Measurements from ENCODE around the gene CNPPD1. TPM values are rescaled to one million over a fixed set of nuclear protein-coding genes. Genes with fewer than 3 reads are reported as not detected.

CNPPD1 gene
- total RNA-seq, 1 experiment from 2014 or later, result 53.0 TPM

DNA sequence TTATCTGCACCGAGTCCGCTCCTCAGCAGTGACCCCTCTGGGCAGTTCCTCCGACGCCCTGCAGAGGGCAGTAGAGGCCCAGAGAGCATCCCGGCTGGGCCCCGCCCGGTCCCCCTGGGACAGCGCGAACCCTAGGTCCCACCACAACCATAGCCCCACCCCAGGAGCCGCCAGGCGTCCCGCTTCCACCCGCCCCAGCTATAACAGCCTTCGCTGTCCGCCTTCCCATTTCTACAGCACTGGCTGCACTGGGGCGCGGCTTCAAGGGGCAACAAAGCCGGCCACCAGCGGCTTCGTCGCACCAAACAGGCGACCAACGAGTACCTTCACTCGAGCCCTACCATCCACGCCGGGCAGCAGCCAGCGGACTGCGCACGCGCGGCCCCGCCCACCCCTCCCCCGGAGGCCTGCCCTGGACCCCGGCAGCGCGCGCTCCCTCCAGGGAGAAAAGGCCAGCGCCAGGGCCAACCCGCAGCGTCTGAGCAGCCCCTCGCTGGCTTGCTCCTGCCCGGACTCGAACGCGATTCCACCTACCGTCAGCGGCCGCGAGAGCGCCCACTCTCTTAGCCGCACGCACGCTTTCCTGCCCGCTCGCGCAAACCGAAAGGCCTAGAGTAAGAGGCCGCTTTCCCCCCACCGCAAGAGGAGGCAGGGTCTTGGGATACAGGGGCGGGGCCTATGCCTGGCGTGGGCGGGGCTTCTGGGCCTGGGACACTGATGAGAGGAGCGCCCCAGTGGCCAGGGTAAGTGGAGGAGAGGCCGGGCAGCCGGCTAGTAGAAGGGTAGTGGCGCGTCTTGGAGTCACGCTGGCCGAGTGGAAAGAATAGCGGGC lies 16.3 kb downstream of the CNPPD1 start, which contains the start of gene NHEJ1:
TSS of gene NHEJ1 (minus strand) at position 630 of the 832 bp plus-strand sequence. CDS start 2,453 bp downstream, outside the sequence.
- peak; percentile 97 for DNase-seq (ENCODE audit: low spot score)

GRCh38 chr2:219159771-219160185 lies 16.9 kb downstream of the CNPPD1 start:
- DNase-seq (ENCODE audit: low spot score), result peak; percentile 16

- DNase-seq (ENCODE audit: low spot score), result no peak
Measured at GRCh38 chr2:219158586-219158985, 18.1 kb downstream of the CNPPD1 start.

DNA sequence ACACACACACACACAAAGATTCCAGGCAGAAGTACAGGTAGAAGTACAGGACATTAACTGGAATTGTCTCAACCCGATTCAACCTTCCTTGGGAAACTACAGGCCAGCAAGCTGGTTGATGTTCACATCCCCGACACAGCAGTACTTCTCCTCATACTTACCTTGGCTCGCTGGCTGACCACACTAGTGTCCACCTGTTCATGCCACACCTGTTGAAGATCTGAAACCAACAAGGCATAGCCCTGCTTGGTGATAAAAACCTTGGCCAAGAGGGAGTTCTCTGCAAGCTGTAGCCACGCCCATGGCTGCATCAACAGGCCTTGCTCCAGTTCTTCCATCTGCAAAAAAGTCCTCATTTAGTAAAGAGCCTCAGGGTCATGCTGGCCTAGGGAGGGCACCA lies 18.7 kb downstream of the CNPPD1 start:
- no peak for DNase-seq (ENCODE audit: low spot score)

DNA sequence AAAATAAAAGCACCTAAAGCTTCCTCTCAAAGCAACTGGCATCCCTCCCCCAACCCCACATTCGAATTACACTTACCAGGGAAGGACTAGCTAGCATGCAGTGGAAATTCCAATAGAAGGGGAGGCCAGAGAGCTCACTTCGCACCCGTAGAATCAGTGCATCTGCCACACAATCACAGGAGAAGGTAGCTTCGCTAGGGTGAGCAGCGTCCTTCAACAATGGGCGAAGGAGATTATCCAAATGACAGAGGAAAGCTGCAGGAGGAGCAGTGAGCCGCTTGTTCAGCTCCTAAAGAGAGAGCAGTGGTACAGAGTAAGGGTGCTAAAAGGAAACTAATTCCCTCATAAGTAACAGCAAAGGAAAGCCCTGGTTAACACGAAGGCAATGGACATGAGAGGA lies 19.3 kb downstream of the CNPPD1 start:
- DNase-seq (ENCODE audit: low spot score), result no peak

DNA sequence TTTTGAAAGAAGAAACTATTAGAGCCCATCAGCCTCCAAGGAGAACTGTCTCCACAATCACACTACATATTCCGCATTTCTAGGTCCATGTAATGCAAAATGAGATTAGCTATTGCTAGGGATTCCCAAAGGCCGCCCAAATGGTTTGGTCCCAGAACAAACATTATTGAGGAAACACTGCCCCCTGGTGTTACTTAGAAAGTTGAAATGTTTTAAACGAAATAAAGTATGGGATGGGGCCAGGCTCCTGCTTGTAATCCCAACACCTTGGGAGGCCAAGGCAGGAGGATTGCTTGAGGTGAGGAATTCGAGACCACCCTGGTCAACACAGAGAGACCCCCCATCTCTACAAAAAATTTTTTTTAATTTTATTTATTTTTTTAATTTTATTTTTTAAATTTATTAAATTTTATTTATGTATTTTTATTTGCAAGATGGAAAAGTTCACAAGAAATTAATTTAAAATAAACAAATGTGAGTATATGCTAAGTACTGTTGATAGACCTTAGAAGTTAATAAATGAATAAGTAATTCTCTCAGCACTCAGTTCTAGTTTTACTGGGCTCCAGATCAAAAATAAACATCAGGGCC lies 21.6 kb downstream of the CNPPD1 start:
- DNase-seq (ENCODE audit: low spot score), result peak; percentile 95

GRCh38 chr2:219149667-219150066 lies 27.1 kb downstream of the CNPPD1 start:
- no peak for DNase-seq (ENCODE audit: low spot score)

GRCh38 chr2:219142329-219142728 lies 34.4 kb downstream of the CNPPD1 start:
- no peak for DNase-seq (ENCODE audit: low spot score)

DNA sequence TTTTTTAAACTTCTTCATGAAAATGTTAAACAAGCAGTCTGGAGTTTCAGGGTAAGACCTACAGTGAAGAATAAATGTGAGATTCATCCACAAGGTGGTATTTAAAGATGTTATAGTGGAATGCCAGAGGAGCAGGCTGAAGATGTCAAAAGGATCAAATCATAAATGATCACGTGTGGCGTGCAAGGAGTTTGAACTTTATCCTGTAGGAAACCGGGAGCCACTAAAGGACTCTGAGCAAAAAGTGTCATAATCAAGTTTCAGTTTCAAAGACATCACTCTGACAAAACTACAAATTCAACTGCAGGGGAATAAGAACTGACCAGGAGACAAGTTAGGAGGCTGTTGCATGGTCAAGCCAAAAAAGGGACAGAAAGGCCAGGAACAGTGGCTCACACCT lies 36.0 kb downstream of the CNPPD1 start:
- DNase-seq (ENCODE audit: low spot score), result no peak

- no peak for DNase-seq (ENCODE audit: low spot score)
Measured at GRCh38 chr2:219133976-219134375, 42.7 kb downstream of the CNPPD1 start.

DNA sequence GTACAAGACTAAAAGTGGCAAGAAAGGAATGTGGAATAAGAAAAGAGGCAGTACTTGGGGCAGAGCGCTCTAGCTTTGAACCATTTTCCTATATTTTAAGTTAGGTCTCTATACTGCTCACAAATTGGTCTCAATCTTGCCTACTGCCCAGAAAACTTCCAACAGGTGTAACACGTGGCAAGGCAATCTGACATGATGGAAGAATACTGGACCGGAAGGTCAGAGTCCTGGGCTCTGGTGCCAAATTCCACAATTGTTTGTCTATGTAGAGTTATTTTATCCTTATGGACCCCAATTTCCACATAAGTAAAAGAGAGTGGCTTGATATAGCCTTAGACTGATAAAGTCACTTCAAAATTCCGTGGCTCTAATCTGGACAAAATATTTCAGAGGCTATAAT lies 45.0 kb downstream of the CNPPD1 start:
- DNase-seq (ENCODE audit: low spot score), result no peak

GRCh38 chr2:219131327-219131726 lies 45.4 kb downstream of the CNPPD1 start:
- no peak for DNase-seq (ENCODE audit: low spot score)

DNA sequence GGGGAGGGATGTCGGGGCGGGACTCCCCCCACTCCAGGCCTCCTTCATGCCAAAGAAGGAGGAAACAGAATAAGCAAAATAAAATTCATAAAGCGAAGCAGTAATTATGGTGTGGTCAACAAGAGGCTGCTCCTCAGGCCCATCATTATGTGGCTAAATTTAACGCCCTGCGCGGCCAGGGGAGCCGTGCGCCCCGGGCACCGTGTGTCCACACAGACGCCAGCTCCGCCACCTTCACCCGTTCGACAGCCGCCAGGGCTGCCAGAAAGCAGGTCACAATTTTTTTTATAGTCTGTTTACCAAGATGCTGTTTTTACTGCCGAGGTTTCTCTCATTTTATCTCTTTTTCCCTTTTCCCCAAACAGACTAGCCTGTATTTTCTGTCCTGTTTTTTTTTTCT lies 47.1 kb downstream of the CNPPD1 start:
- no peak for DNase-seq (ENCODE audit: low spot score)

DNA sequence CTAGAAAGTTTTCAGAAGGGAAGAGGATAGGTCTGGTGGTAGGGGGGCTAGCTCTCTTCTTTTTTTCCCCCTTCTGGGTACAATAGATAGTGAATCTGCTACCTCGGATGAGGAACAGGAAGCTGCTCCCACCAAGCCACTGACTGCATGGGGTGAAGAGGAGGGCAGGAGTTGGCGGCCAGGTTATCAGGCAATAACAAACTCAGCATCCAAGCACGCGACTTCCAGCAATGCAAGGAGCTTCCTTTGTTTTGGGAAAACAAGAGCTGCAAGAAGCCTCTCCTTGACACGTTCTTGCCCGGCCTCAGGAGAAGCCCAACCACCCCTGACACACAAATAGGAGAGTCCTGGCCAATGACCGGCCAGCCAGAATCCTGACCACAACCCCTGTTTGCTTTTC lies 48.3 kb downstream of the CNPPD1 start:
- no peak for DNase-seq (ENCODE audit: low spot score)

GRCh38 chr2:219127037-219127635 lies 49.6 kb downstream of the CNPPD1 start:
- DNase-seq (ENCODE audit: low spot score), result no peak

DNA sequence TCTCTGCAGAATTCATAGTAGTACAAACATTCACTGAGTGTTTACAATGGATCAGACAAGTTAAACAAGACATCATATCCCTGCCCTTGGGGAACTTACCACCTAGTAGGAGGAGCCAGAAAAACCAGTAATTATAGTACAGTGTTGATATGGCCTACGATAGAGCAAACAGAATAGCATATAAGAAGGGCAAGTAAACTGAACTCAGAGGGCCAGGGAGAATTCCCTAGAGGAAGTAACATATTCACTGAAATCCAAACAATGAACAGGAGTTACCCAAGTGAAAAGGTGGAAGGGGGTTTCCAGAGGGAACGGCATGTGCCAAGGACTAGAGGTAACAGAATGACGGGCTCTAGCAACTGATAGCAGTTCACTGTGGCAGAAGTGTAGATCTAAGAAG lies 50.2 kb downstream of the CNPPD1 start:
- DNase-seq (ENCODE audit: low spot score), result no peak

DNA sequence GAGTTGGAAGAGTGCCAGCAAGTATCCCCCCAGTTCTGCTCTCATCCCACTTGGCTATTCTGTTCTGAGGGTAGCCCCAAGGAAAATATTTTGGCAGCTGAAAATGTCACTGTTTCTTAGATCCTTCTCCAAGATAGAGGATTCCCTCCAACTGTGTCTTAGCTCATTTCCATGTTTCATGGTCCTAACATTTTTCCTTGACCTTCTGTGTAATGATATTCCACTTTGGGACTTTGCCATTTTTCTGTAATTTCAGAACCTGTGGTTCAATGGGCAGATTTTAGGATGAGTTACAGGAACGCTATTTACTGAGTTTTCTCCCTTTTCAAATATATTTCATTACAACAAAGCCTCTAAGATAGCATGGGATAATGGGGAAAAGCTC lies 50.8 kb downstream of the CNPPD1 start:
- no peak for DNase-seq (ENCODE audit: low spot score)

GRCh38 chr2:219125225-219125885 lies 51.4 kb downstream of the CNPPD1 start:
- DNase-seq (ENCODE audit: low spot score), result peak; percentile 46

DNA sequence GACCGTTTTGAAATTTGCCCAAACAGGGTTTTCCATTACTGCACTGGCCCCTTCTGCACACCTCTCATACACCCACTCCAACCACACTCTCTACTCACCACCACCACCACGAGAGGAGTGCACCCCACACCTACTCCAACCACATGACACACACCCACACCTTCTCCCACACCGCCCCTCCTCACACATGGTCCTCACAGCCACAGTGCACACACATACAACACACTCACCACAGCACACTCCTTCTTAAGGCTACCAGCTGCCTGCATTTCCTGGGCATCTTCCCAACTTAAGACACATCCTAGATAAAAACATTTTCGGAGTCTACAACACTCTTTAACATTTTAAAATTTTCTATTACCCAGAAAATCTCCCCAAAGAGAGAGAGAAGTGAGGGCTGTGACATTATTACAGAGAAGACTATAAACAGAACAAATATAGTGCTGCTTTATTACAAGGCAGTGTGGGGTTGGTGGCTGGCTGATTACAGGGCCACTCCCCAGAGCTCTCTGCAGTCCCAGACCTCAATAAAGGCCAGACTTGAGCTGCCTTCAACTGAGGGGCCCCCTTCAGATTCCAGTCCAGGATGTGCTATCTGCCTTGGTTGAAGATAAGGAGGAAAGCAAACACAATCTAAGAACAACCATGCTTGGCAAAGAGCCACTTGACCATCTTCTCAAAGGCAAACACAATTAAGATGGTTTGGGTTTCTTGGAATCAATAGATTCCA lies 52.2 kb downstream of the CNPPD1 start:
- no peak for DNase-seq (ENCODE audit: low spot score)

DNA sequence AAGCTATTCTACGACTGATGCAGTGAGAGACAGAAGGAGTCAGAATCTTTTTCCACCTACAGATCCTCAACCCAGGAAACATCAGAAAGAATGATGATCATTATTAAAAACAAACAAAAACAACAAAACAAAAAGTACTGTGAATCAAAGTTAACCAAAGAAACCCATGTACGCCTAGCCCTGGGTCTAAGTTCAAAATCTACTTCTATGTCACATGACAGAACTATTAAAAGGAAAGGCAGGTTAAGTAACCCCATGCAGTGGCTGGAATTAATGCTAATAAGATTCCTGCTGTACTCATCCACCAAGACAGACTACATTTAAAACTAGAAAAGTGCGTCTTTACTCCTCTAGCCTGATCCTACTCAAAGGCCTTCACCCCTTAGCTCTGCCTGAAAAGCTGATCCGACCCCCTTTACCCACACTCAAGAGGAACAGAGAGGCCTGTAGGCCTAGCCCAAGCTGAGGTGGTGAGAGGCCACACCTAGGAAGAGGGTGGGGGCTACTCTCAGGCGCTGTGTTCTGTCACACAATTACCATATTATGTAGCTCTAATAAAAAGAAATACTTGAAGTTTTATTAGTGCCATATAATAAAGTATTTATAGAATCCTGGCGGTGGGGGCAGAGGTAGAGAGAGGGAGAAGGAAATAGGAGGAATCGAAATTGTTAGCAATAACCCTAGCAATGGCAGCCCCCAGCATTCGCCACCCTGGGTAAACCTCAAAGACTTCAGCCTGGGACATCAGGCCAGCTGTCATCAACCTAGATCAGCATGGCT lies 53.2 kb downstream of the CNPPD1 start:
- no peak for DNase-seq (ENCODE audit: low spot score)

Data from HT-29 (cell line).